Measurements from ENCODE around the gene ZKSCAN2.

ZKSCAN2 gene

GRCh38 chr16:25257470-25257955 lies at the start of gene ZKSCAN2:
TSS of gene ZKSCAN2 (minus strand) at chr16:25257845. CDS start at chr16:25257127, 718 bp downstream.
- peak; percentile 88 to 89 for DNase-seq

- no peak for DNase-seq
These were observed 42.3 kb upstream of the ZKSCAN2 start for GRCh38 chr16:25299792-25300590.

- DNase-seq: no peak
These were observed 40.7 kb upstream of the ZKSCAN2 start for GRCh38 chr16:25298165-25298872.

GRCh38 chr16:25297151-25297787 lies 39.6 kb upstream of the ZKSCAN2 start:
- DNase-seq: no peak

- no peak for DNase-seq
These were observed 33.9 kb upstream of the ZKSCAN2 start for GRCh38 chr16:25291580-25291979.

GRCh38 chr16:25289466-25289865 lies 31.8 kb upstream of the ZKSCAN2 start:
- DNase-seq: no peak

GRCh38 chr16:25279491-25279890 lies 21.8 kb upstream of the ZKSCAN2 start:
- no peak for DNase-seq

- no peak for DNase-seq
These were observed 13.8 kb upstream of the ZKSCAN2 start for GRCh38 chr16:25271421-25271820.

DNA sequence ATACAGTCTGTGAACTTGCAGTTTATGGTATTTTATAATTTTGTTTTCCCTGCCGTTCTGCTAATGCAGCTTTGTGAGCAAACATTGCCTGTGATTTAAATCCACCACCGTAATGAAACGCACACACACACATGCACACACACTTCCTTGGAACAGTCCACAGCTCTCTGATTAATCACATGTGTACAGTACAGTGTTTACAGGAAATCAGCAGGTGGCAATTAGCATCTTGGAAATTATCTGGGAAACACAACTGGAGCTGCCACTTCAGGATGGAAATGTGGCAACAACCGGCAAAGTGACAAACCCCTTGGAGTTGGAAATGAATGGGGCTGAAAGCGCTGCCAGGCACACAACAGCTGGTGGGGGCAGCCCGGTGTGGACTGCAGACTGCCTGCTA lies 12.9 kb upstream of the ZKSCAN2 start:
- DNase-seq: no peak

GRCh38 chr16:25269879-25270278 lies 12.2 kb upstream of the ZKSCAN2 start:
- DNase-seq: no peak

GRCh38 chr16:25265968-25266367 lies 8.3 kb upstream of the ZKSCAN2 start:
- no peak for DNase-seq

DNA sequence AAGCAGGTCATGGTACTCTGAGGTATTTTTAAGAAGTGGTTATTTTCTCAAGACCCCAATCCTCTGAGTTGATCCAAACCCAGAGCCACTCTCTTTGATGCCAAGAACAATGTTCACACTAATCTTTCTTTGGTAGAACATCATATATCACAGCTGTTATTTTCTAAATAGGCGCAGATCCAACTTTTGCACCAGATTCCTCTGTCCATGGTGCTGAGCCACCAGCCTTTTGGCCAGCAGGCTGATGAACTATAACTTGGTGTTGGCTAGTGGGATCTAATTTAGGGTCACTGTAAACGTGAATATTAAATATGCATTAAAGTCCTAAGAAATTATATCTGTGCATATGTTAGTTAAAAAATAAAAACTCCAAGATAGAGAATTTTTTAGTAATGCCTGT lies 7.0 kb upstream of the ZKSCAN2 start:
- DNase-seq: peak in 1 of 2 donors; percentile 19

DNA sequence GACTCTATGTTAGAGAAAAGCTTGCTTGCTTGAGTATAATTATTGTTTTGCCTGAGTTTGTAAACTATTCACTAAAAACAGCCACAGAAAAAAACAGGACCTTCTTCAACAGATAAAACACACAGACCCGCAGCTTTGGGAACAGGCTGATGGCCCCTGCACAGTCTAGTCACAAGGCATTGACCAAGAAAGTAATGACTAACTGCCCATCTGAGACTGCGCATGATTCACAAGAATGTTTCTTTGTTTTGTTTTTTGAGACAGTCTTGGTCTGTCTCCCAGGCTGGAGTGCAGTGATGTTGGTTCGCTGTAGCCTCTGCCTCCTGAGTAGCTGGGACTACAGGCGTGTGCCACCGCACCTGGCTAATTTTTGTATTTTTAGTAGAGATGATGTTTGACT lies 2.8 kb upstream of the ZKSCAN2 start:
- no peak for DNase-seq

GRCh38 chr16:25258861-25259179 lies 1.2 kb upstream of the ZKSCAN2 start:
- DNase-seq: no peak

- peak; percentile 33 to 61 for DNase-seq
These were observed 563 bp upstream of the ZKSCAN2 start for GRCh38 chr16:25257956-25258860.

- peak in 1 of 2 donors; percentile 2 for DNase-seq
These were observed 763 bp downstream of the ZKSCAN2 start for GRCh38 chr16:25256695-25257469.

DNA sequence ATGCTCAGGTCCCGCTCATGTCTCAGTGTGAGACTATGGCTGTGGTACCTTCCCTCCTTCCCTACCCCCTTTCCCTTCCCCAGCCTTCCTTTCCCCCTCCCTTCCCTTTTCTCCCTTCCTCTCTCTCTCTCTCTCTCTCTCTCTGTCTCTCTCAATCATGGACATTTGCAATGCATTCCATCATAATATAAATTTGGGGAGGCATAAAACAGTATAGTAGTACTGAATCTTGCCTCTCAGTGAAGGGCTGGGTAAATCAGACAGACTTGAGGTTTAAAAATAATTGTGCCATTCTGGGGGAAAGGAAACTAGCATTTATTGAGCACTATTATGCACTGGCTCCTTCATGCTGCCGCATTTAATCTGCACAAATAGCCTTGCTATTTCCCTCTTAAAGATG lies 4.3 kb downstream of the ZKSCAN2 start:
- no peak for DNase-seq

DNA sequence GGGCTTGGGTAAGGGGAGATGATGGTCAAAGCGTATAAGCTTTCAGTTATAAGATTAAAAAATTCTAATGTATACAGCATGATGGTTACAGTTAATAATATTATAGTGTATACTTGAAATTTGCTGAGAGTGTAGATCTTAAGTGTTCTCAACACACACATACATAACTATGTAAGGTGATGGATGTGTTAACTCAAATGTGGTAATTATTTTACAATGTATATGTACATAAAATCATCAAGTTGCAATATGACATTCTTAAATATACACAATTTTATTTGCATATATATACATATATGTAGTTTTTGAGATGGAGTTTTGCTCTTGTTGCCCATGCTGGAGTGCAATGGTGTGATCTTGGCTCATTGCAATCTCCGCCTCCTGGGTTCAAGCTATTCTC lies 7.2 kb downstream of the ZKSCAN2 start:
- DNase-seq: no peak

DNA sequence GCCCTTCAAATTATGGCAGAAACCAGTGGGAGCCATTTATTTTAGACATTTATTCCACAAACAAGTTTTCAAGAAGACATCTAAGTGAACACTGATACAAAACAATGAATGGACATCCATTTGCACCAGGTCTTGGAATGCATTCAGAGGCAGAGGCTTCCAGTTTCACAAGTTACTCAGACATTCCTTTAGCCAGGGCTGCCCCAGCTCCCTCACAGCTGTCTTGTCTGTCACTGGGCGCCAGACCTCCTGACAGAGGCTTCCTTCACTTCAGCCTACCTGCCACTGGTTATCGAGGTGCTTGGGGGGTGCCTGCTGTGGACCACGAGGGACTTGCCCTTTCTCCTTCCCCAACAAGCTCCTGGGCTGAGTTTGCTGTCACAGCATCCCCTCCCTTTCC lies 21.7 kb downstream of the ZKSCAN2 start:
- DNase-seq: no peak

DNA sequence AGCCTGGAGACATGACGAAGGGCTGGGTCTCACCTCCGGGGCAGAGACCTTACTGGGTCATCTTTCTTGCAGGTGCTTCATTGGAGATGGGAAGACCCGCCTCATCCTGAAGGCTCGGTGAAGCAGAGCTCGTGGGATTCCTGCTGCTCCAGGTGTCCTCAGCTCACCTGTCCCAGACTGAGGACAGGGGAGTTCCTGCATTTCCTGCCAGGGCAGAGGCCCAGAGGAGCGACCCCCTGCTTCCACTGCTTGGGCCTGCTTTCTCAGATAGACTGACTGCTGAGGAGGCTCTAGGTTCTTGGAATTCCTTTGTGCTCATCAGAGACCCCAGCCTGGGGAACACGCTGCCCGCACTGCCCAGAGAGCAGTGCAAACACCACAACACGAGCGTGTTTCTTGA lies 29.3 kb downstream of the ZKSCAN2 start:
- DNase-seq: no peak

DNA sequence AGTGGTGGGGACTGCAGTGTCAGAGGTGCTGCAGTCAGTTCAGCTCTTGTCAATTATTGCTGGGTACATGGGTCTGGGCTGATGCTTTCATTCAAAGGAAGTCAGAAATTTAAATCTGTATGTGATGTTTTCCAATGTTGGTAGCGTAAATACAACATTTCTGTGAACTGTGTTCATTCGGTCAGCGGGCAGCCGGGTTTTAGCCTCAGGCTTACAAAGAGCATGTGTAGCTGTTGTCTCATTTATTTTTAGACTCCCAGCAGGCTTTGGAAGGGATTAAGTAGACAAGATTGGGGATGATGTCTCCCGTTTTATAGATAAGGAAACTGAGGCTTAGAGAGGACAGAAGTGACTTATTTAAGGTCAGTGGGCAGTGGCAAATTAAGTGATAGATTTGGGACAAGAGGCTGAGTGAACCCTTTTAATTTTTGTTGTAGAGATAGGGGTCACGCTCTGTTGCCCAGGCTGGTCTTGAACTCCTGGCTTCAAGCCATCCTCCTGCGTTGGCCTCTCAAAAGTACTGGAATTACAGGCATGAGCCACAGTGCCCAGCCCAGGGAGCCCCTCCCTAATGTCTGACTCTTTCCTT lies 32.8 kb downstream of the ZKSCAN2 start:
- DNase-seq: no peak

DNA sequence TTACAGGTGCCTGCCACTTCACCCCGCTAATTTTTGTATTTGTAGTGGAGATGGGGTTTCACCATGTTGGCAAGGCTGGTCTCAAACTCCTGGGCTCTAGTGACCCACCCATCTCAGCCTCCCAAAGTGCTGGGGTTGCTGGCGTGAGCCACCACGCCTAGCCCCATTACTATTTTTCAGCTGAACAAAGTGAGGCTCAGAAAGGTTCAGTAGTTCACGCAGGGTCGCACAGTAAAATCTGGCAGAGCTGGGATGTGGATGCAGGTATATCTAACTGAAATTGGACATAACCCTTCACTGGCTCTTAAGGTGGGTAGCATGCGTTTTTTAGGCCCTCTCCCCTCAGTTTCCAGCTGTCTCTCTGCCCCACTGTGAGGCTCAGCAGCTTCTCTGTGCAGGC lies 33.7 kb downstream of the ZKSCAN2 start:
- DNase-seq: no peak

Data from inflammatory macrophage treated with lipopolysaccharide for 1 hour (primary cell).